ENCODE measurements around the gene TUBA4B. TPM values are rescaled to one million over a fixed set of nuclear protein-coding genes. Genes with fewer than 3 reads are reported as not detected.

TUBA4B gene
- total RNA-seq, 4 donors from 2014 or later: not detected

DNA sequence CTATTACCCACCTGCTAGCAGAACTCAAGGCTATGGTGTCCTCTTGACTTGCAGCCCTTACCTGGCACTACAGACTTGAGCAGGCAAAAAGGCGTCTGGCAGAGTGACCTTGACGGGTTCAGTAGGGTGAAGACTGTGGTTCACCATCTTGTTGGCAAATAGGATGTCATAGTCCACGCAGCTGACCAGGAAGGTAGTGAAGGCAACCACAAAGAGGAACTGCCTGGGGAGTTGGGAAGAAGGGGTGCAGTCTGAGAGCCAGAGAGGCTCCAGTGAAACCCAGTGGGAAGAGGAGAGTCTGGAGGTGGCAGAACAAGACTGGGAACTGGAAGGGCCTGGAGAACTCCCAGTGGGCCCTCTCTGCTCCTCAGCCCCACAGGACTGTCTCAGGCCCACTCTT lies 27.7 kb upstream of the TUBA4B start:
- H3K4me1 ChIP-seq: peaks cover 0 to 23% (median 13%) of the 10 kb centered on the region in 3 donors
- no peaks in the 10 kb centered on the region for H3K27me3 ChIP-seq
- H3K36me3 ChIP-seq: peaks cover 0 to 70% of the 10 kb centered on the region in 2 donors

DNA sequence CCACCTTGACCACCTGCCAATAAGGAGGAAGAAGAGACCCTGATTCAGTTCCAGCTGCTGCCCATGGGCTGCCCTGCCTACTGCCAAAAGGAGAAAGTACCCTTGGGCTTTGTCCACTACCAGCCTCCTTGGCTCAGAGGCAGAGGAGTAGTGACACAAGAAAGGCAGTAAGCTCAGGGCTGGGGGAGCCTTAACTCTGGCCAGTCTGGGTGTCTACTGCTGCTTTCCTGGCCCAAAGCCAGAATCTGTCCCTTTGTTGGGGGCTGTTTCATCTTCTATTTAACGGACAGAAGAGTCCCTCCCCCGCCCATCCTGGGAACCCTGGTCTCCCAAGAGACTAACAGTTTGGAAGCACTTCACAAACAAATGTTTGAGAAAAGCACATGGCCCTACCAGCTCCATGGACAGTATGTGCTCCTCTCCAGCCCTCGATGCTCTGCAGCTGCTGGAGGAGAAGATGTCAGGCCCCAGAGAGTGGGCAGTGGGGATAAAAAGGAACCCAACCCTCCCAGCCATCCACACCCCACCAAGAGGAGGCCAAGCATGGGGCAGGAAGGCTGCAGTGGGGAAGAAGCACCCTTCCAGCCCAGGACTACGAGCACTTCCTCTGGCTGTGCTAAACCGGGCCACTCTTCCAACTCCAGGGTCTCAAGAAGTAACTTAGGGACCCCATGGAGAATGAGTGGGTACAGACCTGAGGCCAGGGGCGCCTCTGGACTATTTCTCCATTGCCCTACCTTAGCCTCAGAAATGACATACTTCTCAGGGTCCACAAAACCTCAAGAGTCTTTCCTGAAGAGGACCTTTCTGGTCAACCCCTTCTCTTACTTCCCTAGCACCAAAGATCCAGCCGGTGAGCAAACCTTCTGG lies 24.8 kb upstream of the TUBA4B start:
- Histone ChIP-seq H3K9me3 (no peaks in the 10 kb centered on the region), H3K4me3 (peak overlapping the region; percentile 67 to 78), H3K27ac (peak overlapping the region; percentile 77 to 96 (median 96)), H3K4me1 (peaks cover 0 to 40% (median 19%) of the 10 kb centered on the region in 3 donors), H3K36me3 (peaks cover 0 to 59% of the 10 kb centered on the region in 2 donors), H3K27me3 (no peaks in the 10 kb centered on the region)
- WGBS, 2 donors (ENCODE audit: low coverage in 1 of 2): 38 to 44% methylated on average over 1 to 4 of the region's 7 CpGs
- ATAC-seq: no peak
- TF ChIP-seq EP300 (IDR thresholded peaks at IDR 0.05): no peak
- TF ChIP-seq POLR2AphosphoS5 (IDR thresholded peaks at IDR 0.05): no peak
- TF ChIP-seq, protein P1, sequence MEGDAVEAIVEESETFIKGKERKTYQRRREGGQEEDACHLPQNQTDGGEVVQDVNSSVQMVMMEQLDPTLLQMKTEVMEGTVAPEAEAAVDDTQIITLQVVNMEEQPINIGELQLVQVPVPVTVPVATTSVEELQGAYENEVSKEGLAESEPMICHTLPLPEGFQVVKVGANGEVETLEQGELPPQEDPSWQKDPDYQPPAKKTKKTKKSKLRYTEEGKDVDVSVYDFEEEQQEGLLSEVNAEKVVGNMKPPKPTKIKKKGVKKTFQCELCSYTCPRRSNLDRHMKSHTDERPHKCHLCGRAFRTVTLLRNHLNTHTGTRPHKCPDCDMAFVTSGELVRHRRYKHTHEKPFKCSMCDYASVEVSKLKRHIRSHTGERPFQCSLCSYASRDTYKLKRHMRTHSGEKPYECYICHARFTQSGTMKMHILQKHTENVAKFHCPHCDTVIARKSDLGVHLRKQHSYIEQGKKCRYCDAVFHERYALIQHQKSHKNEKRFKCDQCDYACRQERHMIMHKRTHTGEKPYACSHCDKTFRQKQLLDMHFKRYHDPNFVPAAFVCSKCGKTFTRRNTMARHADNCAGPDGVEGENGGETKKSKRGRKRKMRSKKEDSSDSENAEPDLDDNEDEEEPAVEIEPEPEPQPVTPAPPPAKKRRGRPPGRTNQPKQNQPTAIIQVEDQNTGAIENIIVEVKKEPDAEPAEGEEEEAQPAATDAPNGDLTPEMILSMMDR (IDR thresholded peaks at IDR 0.05): no peak
- no peak for TF ChIP-seq POLR2A (IDR thresholded peaks at IDR 0.05)

More for the DNA sequence above, 27.7 kb upstream of the TUBA4B start:
- ATAC-seq: no peak
- TF ChIP-seq, protein P1 (IDR thresholded peaks at IDR 0.05): no peak
- no peaks in the 10 kb centered on the region for H3K9me3 ChIP-seq
- no peak overlapping the region for H3K27ac ChIP-seq
- H3K4me3 ChIP-seq: no peak overlapping the region
- 80 to 86% methylated on average over 2 of the region's 3 CpGs for whole genome bisulfite sequencing, 2 donors (ENCODE audit: low coverage in 1 of 2)

DNA sequence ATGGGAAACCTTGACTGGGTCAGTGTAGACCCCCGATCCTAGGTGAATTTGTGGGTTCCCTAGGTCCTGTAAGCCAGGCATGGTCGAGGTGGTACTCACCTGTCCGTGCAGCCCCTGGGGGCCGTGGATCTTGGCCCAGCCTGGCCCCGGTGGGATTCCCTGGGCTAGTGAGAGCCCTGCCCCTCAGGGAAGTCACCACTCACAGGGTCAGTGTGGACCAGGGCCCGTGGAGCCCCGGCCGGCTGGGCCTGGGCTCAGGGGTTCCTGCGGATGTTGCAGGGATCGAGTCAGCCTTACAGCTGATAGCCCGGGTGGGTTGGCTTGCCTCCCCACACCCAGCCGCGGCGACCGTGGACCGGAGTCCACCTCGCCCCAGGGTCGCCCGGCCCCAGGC lies 24.1 kb upstream of the TUBA4B start:
- Histone ChIP-seq H3K27me3 (no peaks in the 10 kb centered on the region), H3K9me3 (no peaks in the 10 kb centered on the region), H3K4me1 (peaks cover 0 to 40% (median 19%) of the 10 kb centered on the region in 3 donors), H3K27ac (peak overlapping the region; percentile 77 to 96 (median 96)), H3K4me3 (peak overlapping the region; percentile 67 to 78), H3K36me3 (peaks cover 0 to 59% of the 10 kb centered on the region in 2 donors)
- TF ChIP-seq, protein P1 (IDR thresholded peaks at IDR 0.05): no peak
- no peak for TF ChIP-seq POLR2AphosphoS5 (IDR thresholded peaks at IDR 0.05)
- peak; percentile 14 for ATAC-seq
- no CpG with 5 or more reads among the region's 19 CpGs for WGBS, 2 donors (ENCODE audit: low coverage in 1 of 2)

DNA sequence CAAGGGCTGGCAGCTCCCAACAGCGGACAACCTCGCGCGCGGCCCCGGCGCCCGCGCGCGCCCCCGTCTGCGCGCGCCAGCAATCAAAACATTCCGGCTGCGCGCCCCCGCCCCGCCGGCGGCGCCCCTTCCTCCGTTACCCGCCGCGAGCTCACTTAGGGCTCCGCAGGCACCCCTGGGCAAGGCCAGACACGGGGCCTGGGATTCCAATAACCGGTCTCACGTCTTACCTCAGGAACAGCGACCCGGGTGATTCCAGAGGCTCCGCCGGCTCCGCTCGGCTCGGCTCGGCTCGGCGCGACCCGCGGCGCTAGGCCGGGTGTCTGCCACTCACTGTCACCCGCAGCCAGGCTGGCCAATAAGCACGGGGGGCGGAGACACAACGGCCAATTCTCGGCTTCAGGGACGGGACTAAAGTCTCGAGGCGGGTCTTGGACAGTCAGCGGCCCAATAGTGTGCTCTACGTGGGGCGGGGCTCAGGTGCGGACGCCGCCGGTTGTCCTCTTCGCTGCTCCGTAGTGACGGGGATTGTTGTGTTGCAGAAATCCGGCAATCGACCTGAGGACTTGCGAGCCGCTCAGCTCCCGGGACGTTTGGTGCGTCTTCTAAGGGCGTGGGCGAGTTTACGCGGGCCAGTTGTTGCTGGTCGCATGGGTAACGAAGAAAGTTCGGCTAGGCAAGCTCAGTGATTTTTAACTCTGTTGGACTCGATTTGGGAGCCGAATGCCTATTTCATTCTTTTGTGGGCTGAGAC lies 23.6 kb upstream of the TUBA4B start, which contains the start of the genes ANKZF1 and ATG9A:
Gene ANKZF1 (plus strand): TSS at position 502 of the 754 bp plus-strand sequence. CDS start 452 bp downstream, outside the sequence.
Gene ATG9A (minus strand): TSS at position 332 of the 754 bp plus-strand sequence. CDS start 1,612 bp downstream, outside the sequence.
- WGBS, 2 donors (ENCODE audit: low coverage in 1 of 2): 4% methylated on average over 11 of the region's 80 CpGs; no CpG with 5 or more reads in 1 of the 2 donors

More for the DNA sequence above, 23.6 kb upstream of the TUBA4B start, which contains the start of the genes ANKZF1 and ATG9A:
- TF ChIP-seq, protein P1 (IDR thresholded peaks at IDR 0.05): peak in 2 of 4 experiments; percentile 14 to 21
- peak; percentile 69 to 81 for TF ChIP-seq POLR2A (IDR thresholded peaks at IDR 0.05)
- no peak for TF ChIP-seq EP300 (IDR thresholded peaks at IDR 0.05)
- peak; percentile 98 for TF ChIP-seq POLR2AphosphoS5 (IDR thresholded peaks at IDR 0.05)
- H3K4me1 ChIP-seq: peaks cover 0 to 40% (median 19%) of the 10 kb centered on the region in 3 donors
- H3K36me3 ChIP-seq: peaks cover 0 to 59% of the 10 kb centered on the region in 2 donors
- H3K4me3 ChIP-seq: peak within 1 kb of the TSS; percentile 67 to 78
- H3K27me3 ChIP-seq: no peaks in the 10 kb centered on the region
- peak within 1 kb of the TSS; percentile 77 to 96 (median 96) for H3K27ac ChIP-seq
- H3K9me3 ChIP-seq: no peaks in the 10 kb centered on the region
- peak; percentile 99 for ATAC-seq
